Measurements from ENCODE around the gene CHD1.
A peak's percentile ranks its signal among the peaks of the same experiment; 100 is the strongest.
"Not testable (repeated sequence)": the region's sequence is repeated elsewhere in the genome, so short reads cannot be mapped to it uniquely, and the experiment has no call there.

CHD1 gene

GRCh38 chr5:98928873-98929709 lies at the start of gene CHD1:
TSS of gene CHD1 (minus strand) at chr5:98929007. CDS start at chr5:98926386, 2,621 bp downstream.
- DNase-seq: peak; percentile 93 to 98 (median 96)

GRCh38 chr5:98978528-98978927 lies 49.7 kb upstream of the CHD1 start:
- DNase-seq: no peak

GRCh38 chr5:98977723-98978122 lies 48.9 kb upstream of the CHD1 start:
- no peak for DNase-seq

- no peak for DNase-seq
Observed at GRCh38 chr5:98975682-98976407, 47.0 kb upstream of the CHD1 start.

- DNase-seq: no peak
Observed at GRCh38 chr5:98975223-98975622, 46.4 kb upstream of the CHD1 start.

GRCh38 chr5:98969400-98969799 lies 40.6 kb upstream of the CHD1 start:
- no peak for DNase-seq

GRCh38 chr5:98968056-98968564 lies 39.3 kb upstream of the CHD1 start:
- no peak for DNase-seq

GRCh38 chr5:98965226-98965625 lies 36.4 kb upstream of the CHD1 start:
- DNase-seq: no peak

- DNase-seq: no peak
Observed at GRCh38 chr5:98964621-98965020, 35.8 kb upstream of the CHD1 start.

GRCh38 chr5:98963019-98963418 lies 34.2 kb upstream of the CHD1 start:
- no peak for DNase-seq

- no peak for DNase-seq
Observed at GRCh38 chr5:98962587-98962986, 33.8 kb upstream of the CHD1 start.

- no peak for DNase-seq
Observed at GRCh38 chr5:98961665-98962344, 33.0 kb upstream of the CHD1 start.

- DNase-seq: no peak
Observed at GRCh38 chr5:98957307-98957706, 28.5 kb upstream of the CHD1 start.

- DNase-seq: not testable (repeated sequence)
Observed at GRCh38 chr5:98955888-98956287, 27.1 kb upstream of the CHD1 start.

GRCh38 chr5:98955471-98955870 lies 26.7 kb upstream of the CHD1 start:
- not testable (repeated sequence) for DNase-seq

- DNase-seq: no peak
Observed at GRCh38 chr5:98954392-98955028, 25.7 kb upstream of the CHD1 start.

- DNase-seq: no peak
Observed at GRCh38 chr5:98942847-98943246, 14.0 kb upstream of the CHD1 start.

- no peak for DNase-seq
Observed at GRCh38 chr5:98941131-98941883, 12.5 kb upstream of the CHD1 start.

GRCh38 chr5:98940581-98940980 lies 11.8 kb upstream of the CHD1 start:
- DNase-seq: no peak

- DNase-seq: no peak
Observed at GRCh38 chr5:98938464-98938863, 9.7 kb upstream of the CHD1 start.

GRCh38 chr5:98936948-98937715 lies 8.3 kb upstream of the CHD1 start:
- no peak for DNase-seq

Measured in stimulated activated naive CD4-positive, alpha-beta T cell (primary cell).